Testis (tissue), 2 donors: ENCODE measurements around the gene C10orf67.

Source experiments
- CTCF ChIP-seq, 3 experiments: fragments of 450-650 bp in 2 of 3; fragments of 200-600 bp in 1 of 3; sonication (generic) in 1 of 3; IDR thresholded peaks; one replicate each; pipeline ENCODE4 v1.5.1; 2016 to 2019; ENCODE audit warnings: antibody characterized with exemption in 3 of 3, mild to moderate bottlenecking in 2 of 3, moderate library complexity in 1 of 3
- POLR2A ChIP-seq: fragments of 450-650 bp; IDR thresholded peaks from one replicate; pipeline ENCODE4 v1.6.1; 2017; ENCODE audit warnings: antibody characterized with exemption, mild to moderate bottlenecking, moderate library complexity

GRCh38 chr10:23315966-23316365, 28.6 kb downstream of the C10orf67 start:
- TF ChIP-seq CTCF (IDR thresholded peaks at IDR 0.05) (no peak), POLR2A (no peak)
